Vagina (tissue), 2 donors: ENCODE results near the gene PZP. TPM values are rescaled to one million over a fixed set of nuclear protein-coding genes. Genes with fewer than 3 reads are reported as not detected.

ENCODE experiments used
- DNase-seq, 2 donors: peaks; one replicate each; pipeline ENCODE4 v3.0.0-alpha.2; 2017; ENCODE audit errors: extremely low spot score in 2 of 2
- H3K27ac ChIP-seq: fragments of 200-600 bp; sonication (generic); one replicate; pipeline ENCODE4 v1.5.1; 2019
- H3K27me3 ChIP-seq: fragments of 200-600 bp; sonication (generic); one replicate; pipeline ENCODE4 v1.5.1; 2019
- H3K36me3 ChIP-seq, 2 donors: fragments of 200-600 bp; sonication (generic); one replicate each; pipeline ENCODE4 v1.5.1; 2017 to 2019
- H3K4me1 ChIP-seq: fragments of 200-600 bp; sonication (generic); one replicate; pipeline ENCODE4 v1.5.1; 2019
- H3K4me3 ChIP-seq, 2 donors: fragments of 200-600 bp; sonication (generic); 1 replicate in 1 of 2; 2 replicates in 1 of 2; pipeline ENCODE4 v1.5.1; 2016 to 2019
- H3K9me3 ChIP-seq: fragments of 200-600 bp; sonication (generic); one replicate; pipeline ENCODE4 v1.5.1; 2019
- CTCF ChIP-seq, 3 experiments: fragments of 450-650 bp in 2 of 3; fragments of 200-600 bp in 1 of 3; sonication (generic) in 1 of 3; IDR thresholded peaks; one replicate each; pipeline ENCODE4 v1.5.1; 2017 to 2019; ENCODE audit warnings: antibody characterized with exemption in 3 of 3, mild to moderate bottlenecking in 2 of 3, moderate library complexity in 2 of 3
- POLR2A ChIP-seq, 2 donors: fragments of 450-650 bp; IDR thresholded peaks; one replicate each; pipeline ENCODE4 v1.6.1; 2017; ENCODE audit warnings: antibody characterized with exemption in 2 of 2, mild to moderate bottlenecking in 2 of 2, moderate library complexity in 2 of 2
- POLR2AphosphoS5 ChIP-seq, 2 donors: sonication (generic); formaldehyde crosslinking; IDR thresholded peaks; one replicate each; pipeline ENCODE4 v1.9.0; 2017; ENCODE audit warnings: antibody characterized with exemption in 2 of 2, mild to moderate bottlenecking in 2 of 2, low read depth in 1 of 2; ENCODE audit not compliant: insufficient read depth in 1 of 2
- intact Hi-C: fragments of 100-400 bp; cut with DNase I; formaldehyde crosslinking; loops from one replicate; pipeline ENCODE4 v1.15.1; 2023
- total RNA-seq: library from RNA; depleted of rRNA; stranded (reverse); fragments of >200 nt; gene quantifications from one replicate; pipeline ENCODE4 v1.2.3, GENCODE V29; 2016

The PZP gene
- total RNA-seq, 1 donor from 2014 or later: not detected

- no peaks in the 10 kb centered on the region for H3K9me3 ChIP-seq
- peaks cover 25% of the 10 kb centered on the region for H3K4me1 ChIP-seq
- H3K36me3 ChIP-seq: no peaks in the 10 kb centered on the region
- no peak for TF ChIP-seq POLR2AphosphoS5 (IDR thresholded peaks at IDR 0.05; ENCODE audit: insufficient read depth in 1 of 2, low read depth in 1 of 2)
- no peak for TF ChIP-seq CTCF (IDR thresholded peaks at IDR 0.05)
- TF ChIP-seq POLR2A (IDR thresholded peaks at IDR 0.05): no peak
- intact Hi-C loops: no loop called here
- H3K27me3 ChIP-seq: no peaks in the 10 kb centered on the region
- H3K4me3 ChIP-seq: no peak overlapping the region
- H3K27ac ChIP-seq: peak overlapping the region; percentile 30
- no peak for DNase-seq
Observed at GRCh38 chr12:9122091-9122609, 86.0 kb downstream of the PZP start.

GRCh38 chr12:9120487-9121184, 87.6 kb downstream of the PZP start:
- Histone ChIP-seq H3K4me1 (peaks cover 30% of the 10 kb centered on the region), H3K27ac (no peak overlapping the region), H3K27me3 (no peaks in the 10 kb centered on the region), H3K9me3 (no peaks in the 10 kb centered on the region), H3K36me3 (no peaks in the 10 kb centered on the region), H3K4me3 (no peak overlapping the region)
- intact Hi-C loops: no loop called here
- TF ChIP-seq POLR2A (IDR thresholded peaks at IDR 0.05): no peak
- TF ChIP-seq CTCF (IDR thresholded peaks at IDR 0.05): no peak
- no peak for TF ChIP-seq POLR2AphosphoS5 (IDR thresholded peaks at IDR 0.05; ENCODE audit: insufficient read depth in 1 of 2, low read depth in 1 of 2)
- DNase-seq: no peak

- intact Hi-C loops: no loop called here
- H3K4me1 ChIP-seq: peaks cover 27% of the 10 kb centered on the region
- no peak for DNase-seq
Observed at GRCh38 chr12:9118158-9118557, 90.0 kb downstream of the PZP start.

DNA sequence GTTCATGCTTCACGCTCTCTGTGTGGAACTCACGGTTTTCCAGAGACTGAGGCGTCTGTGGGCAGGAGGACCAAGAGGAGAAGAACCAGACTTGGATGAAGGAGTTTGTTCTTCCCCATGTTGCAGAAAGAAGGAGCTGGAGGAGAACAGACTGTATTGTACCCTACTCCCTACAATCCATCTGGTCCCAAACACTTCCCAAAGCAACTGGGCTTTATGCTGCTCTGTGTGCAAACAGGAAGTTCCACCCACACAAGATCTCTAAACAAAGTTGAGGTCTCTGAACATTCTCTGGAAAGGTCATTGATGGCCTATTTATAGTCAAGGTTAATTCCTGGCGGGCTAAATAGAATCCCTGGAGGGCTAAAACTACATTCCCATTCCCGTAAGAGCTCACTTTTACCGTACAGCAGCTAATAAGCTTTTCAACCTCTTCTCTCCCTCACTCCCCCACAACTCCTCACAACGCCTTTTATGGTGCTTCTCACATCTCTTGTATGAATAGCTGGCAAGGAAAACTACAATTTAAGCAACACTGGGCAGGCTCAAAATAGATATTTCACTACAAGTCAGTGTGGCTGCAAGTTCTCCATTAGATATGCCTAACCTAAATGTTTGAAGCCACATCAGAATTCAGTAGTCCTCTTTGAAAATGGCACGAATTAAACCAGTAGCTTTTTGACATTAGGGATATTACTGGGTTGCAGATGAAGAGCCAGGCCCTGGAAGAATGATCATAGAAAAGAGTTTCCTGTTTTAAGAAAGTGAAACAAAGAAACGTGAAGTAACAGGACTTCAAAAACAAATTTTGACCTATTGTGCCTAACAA, 92.2 kb downstream of the PZP start, which contains the start of gene A2M:
Gene A2M, minus strand, starts transcription at position 189 of the 829 bp plus-strand sequence. Its CDS starts 70 bp downstream, at position 119.
- Histone ChIP-seq H3K4me3 (peak within 1 kb of the TSS; percentile 27 to 34), H3K27ac (peak within 1 kb of the TSS; percentile 75), H3K9me3 (no peaks in the 10 kb centered on the region), H3K36me3 (no peaks in the 10 kb centered on the region), H3K27me3 (no peaks in the 10 kb centered on the region), H3K4me1 (peaks cover 27% of the 10 kb centered on the region)
- TF ChIP-seq POLR2AphosphoS5 (IDR thresholded peaks at IDR 0.05; ENCODE audit: insufficient read depth in 1 of 2, low read depth in 1 of 2) (peak in 1 of 2 donors; percentile 90), CTCF (IDR thresholded peaks at IDR 0.05) (no peak), POLR2A (IDR thresholded peaks at IDR 0.05) (peak in 1 of 2 donors; percentile 23)
- intact Hi-C loops: no loop called here
- DNase-seq: no peak

More at GRCh38 chr12:9118158-9118557, 90.0 kb downstream of the PZP start:
- Histone ChIP-seq H3K9me3 (no peaks in the 10 kb centered on the region), H3K27me3 (no peaks in the 10 kb centered on the region), H3K4me3 (no peak overlapping the region), H3K27ac (peak overlapping the region; percentile 53), H3K36me3 (no peaks in the 10 kb centered on the region)
- TF ChIP-seq CTCF (IDR thresholded peaks at IDR 0.05) (no peak), POLR2A (IDR thresholded peaks at IDR 0.05) (no peak), POLR2AphosphoS5 (IDR thresholded peaks at IDR 0.05; ENCODE audit: insufficient read depth in 1 of 2, low read depth in 1 of 2) (no peak)
